ENCODE data around the gene GPC6. TPM values are rescaled to one million over a fixed set of nuclear protein-coding genes. Genes with fewer than 3 reads are reported as not detected.

GPC6 gene
- polyA plus RNA-seq, 1 of the 3 experiments (the other 2 are of a cell fraction) = 6.7 TPM

- H3K4me2 ChIP-seq = no peak overlapping the region
- H2AFZ ChIP-seq (ENCODE audit: low read depth) = no peak overlapping the region
- 95% methylated on average over 3 of the region's 3 CpGs for WGBS (ENCODE audit: low lambda C conversion rate)
- H3K9me3 ChIP-seq = no peaks in the 10 kb centered on the region
- H3K27me3 ChIP-seq (ENCODE audit: insufficient read depth) = no peaks in the 10 kb centered on the region
- H3K9me2 ChIP-seq = no peaks in the 10 kb centered on the region
- H3F3A ChIP-seq (replicated peaks; ENCODE audit: insufficient read depth) = peaks cover 11% of the 10 kb centered on the region
- no peaks in the 10 kb centered on the region for H3K79me2 ChIP-seq (ENCODE audit: insufficient read depth)
- POLR2A ChIA-PET = no interaction called here
- no peak for TF ChIP-seq RXRA (IDR thresholded peaks at IDR 0.05; ENCODE audit: borderline replicate concordance, low read depth)
- TF ChIP-seq PBX3 (IDR thresholded peaks at IDR 0.05) = no peak
- TF ChIP-seq CTCF (IDR thresholded peaks at IDR 0.05) = no peak
- no peak for TF ChIP-seq IRF3 (IDR thresholded peaks at IDR 0.05; ENCODE audit: low read depth, low read length)
- no peak for TF ChIP-seq GABPA (IDR thresholded peaks at IDR 0.05; ENCODE audit: low read depth)
- no peak for TF ChIP-seq ZBTB33 (IDR thresholded peaks at IDR 0.05; ENCODE audit: borderline replicate concordance, low read depth)
- TF ChIP-seq REST (IDR thresholded peaks at IDR 0.05; ENCODE audit: low read depth, low read length) = no peak
- TF ChIP-seq MXI1 (IDR thresholded peaks at IDR 0.05; ENCODE audit: low read depth, low read length) = no peak
- TF ChIP-seq POLR2AphosphoS5 (IDR thresholded peaks at IDR 0.05; ENCODE audit: low read depth, low read length) = no peak
- no peak for TF ChIP-seq NRF1 (IDR thresholded peaks at IDR 0.05; ENCODE audit: low read depth, low read length)
- TF ChIP-seq MEF2A (IDR thresholded peaks at IDR 0.05; ENCODE audit: borderline replicate concordance, low read depth) = no peak
- TF ChIP-seq TAF1 (IDR thresholded peaks at IDR 0.05; ENCODE audit: borderline replicate concordance, low read depth, low read length) = no peak
- no peak for TF ChIP-seq YY1 (IDR thresholded peaks at IDR 0.05; ENCODE audit: low read depth)
- no peak for TF ChIP-seq FOSL2 (IDR thresholded peaks at IDR 0.05; ENCODE audit: borderline replicate concordance, low read depth)
- H3K4me3 ChIP-seq (ENCODE audit: low read depth in 2 of 2, low read length in 1 of 2) = no peak overlapping the region
- H3K27ac ChIP-seq (ENCODE audit: low read depth in 2 of 2, low read length in 1 of 2) = no peak overlapping the region
- no peaks in the 10 kb centered on the region for H4K20me1 ChIP-seq (ENCODE audit: insufficient read depth)
- no peak for DNase-seq
- H3K36me3 ChIP-seq (replicated peaks in 1 of 2; ENCODE audit: control insufficient read depth in 1 of 2, insufficient read depth in 2 of 2, low read length in 1 of 2) = no peaks in the 10 kb centered on the region
- H3K4me1 ChIP-seq (ENCODE audit: control insufficient read depth in 1 of 2, insufficient read depth in 2 of 2, low read depth in 1 of 2, low read length in 1 of 2) = peaks cover 0 to 2% of the 10 kb centered on the region in 2 experiments; a peak in 2 of 4 replicates
- CTCF ChIA-PET = interaction anchor here (0.7 kb wide), 1 partner anchor 21 kb away, joined by 3 read pairs; no protein-coding TSS in a partner anchor
- no peak overlapping the region for H3K9ac ChIP-seq
Measured at GRCh38 chr13:94087100-94087499, 860.5 kb downstream of the GPC6 start.
